Duodenal mucosa (tissue), 2 donors: ENCODE data around the gene CFAP20DC.
"Not testable (repeated sequence)": the region's sequence is repeated elsewhere in the genome, so short reads cannot be mapped to it uniquely, and the experiment has no call there.

Experiments used
- H3K27ac ChIP-seq: one replicate; pipeline ENCODE4 v1.7.0; 2013; ENCODE audit warnings: low read depth, low read length
- H3K27me3 ChIP-seq, 2 donors: one replicate each; pipeline ENCODE4 v1.7.0; 2013; ENCODE audit warnings: low read length in 2 of 2, control low read depth in 1 of 2; ENCODE audit not compliant: insufficient read depth in 2 of 2, control insufficient read depth in 1 of 2
- H3K36me3 ChIP-seq, 2 donors: one replicate each; pipeline ENCODE4 v1.7.0; 2013; ENCODE audit warnings: low read length in 2 of 2, control low read depth in 1 of 2; ENCODE audit not compliant: insufficient read depth in 2 of 2, control insufficient read depth in 1 of 2
- H3K4me1 ChIP-seq, 2 donors: one replicate each; pipeline ENCODE4 v1.7.0; 2013; ENCODE audit warnings: low read length in 2 of 2, control low read depth in 1 of 2; ENCODE audit not compliant: insufficient read depth in 2 of 2, control insufficient read depth in 1 of 2
- H3K4me3 ChIP-seq, 2 donors: one replicate each; pipeline ENCODE4 v1.7.0; 2013; ENCODE audit warnings: low read length in 2 of 2, low read depth in 1 of 2
- H3K9ac ChIP-seq, 2 donors: one replicate each; pipeline ENCODE4 v1.7.0; 2013; ENCODE audit warnings: low read length in 2 of 2, low read depth in 1 of 2
- H3K9me3 ChIP-seq, 2 donors: one replicate each; pipeline ENCODE4 v1.7.0; 2013; ENCODE audit warnings: low read length in 2 of 2, control low read depth in 1 of 2; ENCODE audit not compliant: control insufficient read depth in 1 of 2

The CFAP20DC gene

DNA sequence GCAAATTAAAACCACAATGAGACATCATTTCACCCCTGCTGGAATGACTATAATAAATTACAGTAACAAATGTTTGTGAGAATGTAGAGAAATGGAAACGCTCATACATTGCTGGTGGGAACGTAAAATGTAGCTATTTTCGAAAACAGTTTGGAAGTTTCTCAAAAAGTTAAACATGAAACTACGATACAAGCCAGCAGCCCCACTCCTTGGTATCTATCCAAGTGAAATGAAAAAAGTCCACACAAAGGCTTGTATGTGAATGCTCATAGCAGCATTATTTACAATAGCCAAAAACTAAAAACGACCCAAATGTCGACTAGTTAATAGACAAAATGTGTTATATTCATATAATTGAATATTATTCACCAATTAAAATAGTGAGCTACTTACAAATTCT is 22.9 kb upstream of the CFAP20DC start:
- Histone ChIP-seq H3K36me3 (no peaks in the 10 kb centered on the region), H3K9me3 (no peaks in the 10 kb centered on the region), H3K27ac (no peak overlapping the region), H3K4me3 (no peak overlapping the region), H3K9ac (no peak overlapping the region), H3K4me1 (no peaks in the 10 kb centered on the region), H3K27me3 (no peaks in the 10 kb centered on the region)

DNA sequence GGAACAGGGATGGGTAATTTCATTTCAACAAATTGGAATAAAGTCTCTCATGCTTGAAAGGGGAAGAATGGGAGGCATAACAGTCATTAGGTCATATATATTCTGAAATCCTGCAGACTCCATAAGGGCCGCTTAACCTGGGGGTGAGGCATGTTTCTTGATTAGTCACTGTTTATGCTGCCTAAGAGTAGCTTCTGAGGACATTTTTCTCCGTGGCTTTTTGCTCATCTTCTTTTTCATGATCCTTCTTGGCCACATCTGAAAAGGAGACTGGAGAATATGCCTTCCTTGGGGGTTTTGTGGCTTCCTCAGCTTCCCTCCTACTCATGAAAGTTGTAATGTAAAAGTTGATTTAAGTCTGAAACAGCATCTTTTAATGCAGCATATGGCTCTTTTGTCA is 20.0 kb upstream of the CFAP20DC start:
- H3K9ac ChIP-seq = no peak overlapping the region
- no peaks in the 10 kb centered on the region for H3K4me1 ChIP-seq
- H3K4me3 ChIP-seq = no peak overlapping the region
- H3K27me3 ChIP-seq = no peaks in the 10 kb centered on the region
- no peaks in the 10 kb centered on the region for H3K9me3 ChIP-seq
- H3K27ac ChIP-seq = no peak overlapping the region
- no peaks in the 10 kb centered on the region for H3K36me3 ChIP-seq

DNA sequence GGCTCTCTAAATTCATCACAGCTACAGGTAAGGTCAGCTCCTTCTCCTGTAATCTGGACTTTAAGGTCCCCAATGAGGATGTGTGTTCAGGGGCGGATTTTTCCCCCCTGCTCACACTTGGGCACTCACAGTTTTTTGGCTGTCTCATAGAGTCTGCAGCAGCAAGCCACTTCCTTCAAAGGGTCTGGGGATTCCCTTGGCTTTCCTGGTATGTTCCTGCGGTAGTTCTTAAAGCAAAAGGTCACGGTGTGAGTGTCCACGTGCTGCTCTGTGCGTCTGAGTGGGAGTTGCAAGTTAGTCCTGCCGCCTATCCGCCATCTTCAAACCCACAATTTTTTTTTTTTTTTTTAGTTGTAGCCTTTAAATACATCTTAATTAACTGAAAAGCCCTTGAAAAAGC is 15.4 kb upstream of the CFAP20DC start:
- no peak overlapping the region for H3K27ac ChIP-seq
- no peaks in the 10 kb centered on the region for H3K27me3 ChIP-seq
- no peaks in the 10 kb centered on the region for H3K36me3 ChIP-seq
- H3K9ac ChIP-seq = no peak overlapping the region
- no peaks in the 10 kb centered on the region for H3K9me3 ChIP-seq
- H3K4me1 ChIP-seq = no peaks in the 10 kb centered on the region
- no peak overlapping the region for H3K4me3 ChIP-seq

DNA sequence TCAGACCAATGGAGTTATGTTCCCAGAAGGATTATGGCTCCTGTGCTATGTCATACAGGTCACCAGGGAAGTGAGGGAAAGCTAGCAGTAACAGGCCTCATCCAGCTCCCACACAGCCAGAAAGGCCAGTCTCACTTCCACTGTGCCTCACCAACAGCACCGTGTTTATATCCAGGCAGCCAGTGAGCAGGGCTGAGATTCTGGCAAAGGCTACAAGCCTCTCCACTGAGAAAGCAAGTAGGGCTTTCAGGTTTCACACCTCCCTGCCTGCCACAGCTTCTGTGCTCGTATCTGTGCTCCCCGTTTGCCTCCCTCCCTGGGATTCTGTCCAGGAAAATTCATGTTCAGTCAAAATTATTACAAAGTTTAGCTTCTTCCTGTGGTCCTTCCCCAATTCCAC is 14.9 kb upstream of the CFAP20DC start:
- Histone ChIP-seq H3K36me3 (no peaks in the 10 kb centered on the region), H3K4me3 (no peak overlapping the region), H3K27me3 (no peaks in the 10 kb centered on the region), H3K27ac (no peak overlapping the region), H3K9me3 (no peaks in the 10 kb centered on the region), H3K4me1 (no peaks in the 10 kb centered on the region), H3K9ac (no peak overlapping the region)

DNA sequence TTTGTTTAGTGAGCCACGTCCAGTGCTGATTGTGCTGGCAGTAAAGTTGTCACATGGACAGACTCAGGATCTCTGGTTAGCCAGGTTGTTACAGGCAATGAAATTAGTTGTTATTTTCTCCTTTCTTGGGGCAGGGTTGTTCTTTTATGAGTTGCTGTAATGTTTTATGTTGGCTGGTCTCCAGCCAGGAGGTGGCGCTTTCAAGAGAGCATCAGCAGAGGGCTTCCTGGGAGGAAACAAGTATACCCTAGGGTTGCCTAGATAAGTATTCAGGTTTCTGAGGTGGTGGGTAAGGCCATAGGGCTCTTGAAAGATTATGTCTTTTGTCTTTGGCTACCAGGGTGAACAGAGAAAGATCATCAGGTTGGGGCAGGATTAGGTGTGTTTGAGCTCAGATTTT is 14.5 kb upstream of the CFAP20DC start:
- Histone ChIP-seq H3K36me3 (no peaks in the 10 kb centered on the region), H3K4me1 (no peaks in the 10 kb centered on the region), H3K9ac (no peak overlapping the region), H3K4me3 (no peak overlapping the region), H3K27me3 (no peaks in the 10 kb centered on the region), H3K27ac (no peak overlapping the region), H3K9me3 (no peaks in the 10 kb centered on the region)

DNA sequence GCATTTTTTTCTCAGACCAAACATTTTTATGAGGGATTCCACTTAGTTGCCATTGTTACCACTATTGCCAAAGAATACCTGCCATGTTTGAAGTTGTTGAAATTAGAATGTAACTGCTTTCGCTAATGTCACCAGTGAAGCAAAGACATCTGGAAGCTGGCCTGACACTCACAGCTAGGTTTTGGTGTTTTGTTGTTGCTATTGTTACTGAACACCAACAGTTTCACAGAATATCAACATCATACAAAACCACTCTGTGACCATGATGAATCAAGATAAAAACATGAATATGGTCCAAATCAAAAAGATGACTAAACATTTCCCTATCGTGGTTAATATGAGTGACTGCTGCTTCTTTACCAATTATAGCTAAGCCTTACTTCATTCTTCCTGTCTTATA is 6.9 kb upstream of the CFAP20DC start:
- Histone ChIP-seq H3K9ac (no peak overlapping the region), H3K36me3 (no peaks in the 10 kb centered on the region), H3K9me3 (no peaks in the 10 kb centered on the region), H3K27me3 (no peaks in the 10 kb centered on the region), H3K4me3 (no peak overlapping the region), H3K27ac (no peak overlapping the region), H3K4me1 (no peaks in the 10 kb centered on the region)

DNA sequence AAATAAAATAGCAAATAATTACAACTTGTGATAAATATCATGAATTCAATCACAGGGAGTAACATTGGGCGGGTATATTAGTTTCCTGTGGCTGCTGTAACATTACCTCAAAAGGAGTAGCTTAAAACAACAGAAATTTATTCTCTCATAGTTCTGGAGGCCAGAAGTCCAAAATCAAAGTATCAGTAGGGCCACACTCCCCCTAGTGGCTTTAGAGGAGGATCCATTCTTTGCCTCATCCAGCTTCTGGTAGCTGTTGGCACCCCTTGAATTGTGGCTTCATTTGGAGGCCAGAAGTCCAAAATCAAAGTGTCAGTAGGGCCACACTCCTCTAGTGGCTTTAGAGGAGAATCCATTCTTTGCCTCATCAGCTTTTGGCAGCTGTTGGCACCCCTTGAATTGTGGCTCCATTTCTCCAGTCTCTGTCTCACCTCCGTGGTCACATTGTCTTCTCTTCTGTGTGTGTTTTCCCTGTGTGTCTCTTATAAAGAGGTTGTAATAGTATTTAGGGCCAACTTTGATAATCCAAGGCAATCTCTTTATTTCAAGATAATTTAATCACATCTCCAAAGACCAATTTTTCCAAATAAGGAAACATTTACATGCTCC is 3.1 kb upstream of the CFAP20DC start:
- H3K27me3 ChIP-seq = no peaks in the 10 kb centered on the region
- H3K4me1 ChIP-seq = peaks cover 4 to 6% of the 10 kb centered on the region in 2 donors

DNA sequence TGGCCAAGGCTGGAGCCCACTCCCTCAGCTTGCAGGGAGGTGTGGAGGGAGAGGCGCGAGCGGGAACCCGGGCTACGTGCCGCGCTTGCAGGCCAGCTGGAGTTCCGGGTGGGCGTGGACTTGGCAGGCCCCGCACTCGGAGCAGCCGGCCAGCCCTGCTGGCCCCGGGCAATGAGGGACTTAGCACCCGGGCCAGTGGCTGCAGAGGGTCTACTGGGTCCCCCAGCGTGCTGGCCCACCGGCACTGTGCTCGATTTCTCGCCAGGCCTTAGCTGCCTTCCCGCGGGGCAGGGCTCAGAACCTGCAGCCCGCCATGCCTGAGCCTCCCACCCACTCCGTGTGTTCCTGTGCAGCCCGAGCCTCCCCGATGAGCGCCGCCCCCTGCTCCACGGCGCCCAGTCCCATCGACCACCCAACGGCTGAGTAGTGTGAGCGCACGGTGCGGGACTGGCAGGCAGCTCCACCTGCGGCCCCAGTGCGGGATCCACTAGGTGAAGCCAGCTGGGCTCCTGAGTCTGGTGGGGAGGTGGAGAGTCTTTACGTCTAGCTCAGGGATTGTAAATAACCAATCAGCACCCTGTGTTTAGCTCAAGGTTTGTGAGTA is 1.1 kb upstream of the CFAP20DC start:
- H3K9ac ChIP-seq, H3K4me3 ChIP-seq, H3K27ac ChIP-seq, H3K36me3 ChIP-seq, H3K27me3 ChIP-seq, H3K9me3 ChIP-seq, H3K4me1 ChIP-seq: not testable (repeated sequence)

More for the DNA sequence above, 3.1 kb upstream of the CFAP20DC start:
- no peaks in the 10 kb centered on the region for H3K36me3 ChIP-seq
- no peak overlapping the region for H3K4me3 ChIP-seq
- no peak overlapping the region for H3K27ac ChIP-seq
- no peaks in the 10 kb centered on the region for H3K9me3 ChIP-seq
- H3K9ac ChIP-seq = no peak overlapping the region

DNA sequence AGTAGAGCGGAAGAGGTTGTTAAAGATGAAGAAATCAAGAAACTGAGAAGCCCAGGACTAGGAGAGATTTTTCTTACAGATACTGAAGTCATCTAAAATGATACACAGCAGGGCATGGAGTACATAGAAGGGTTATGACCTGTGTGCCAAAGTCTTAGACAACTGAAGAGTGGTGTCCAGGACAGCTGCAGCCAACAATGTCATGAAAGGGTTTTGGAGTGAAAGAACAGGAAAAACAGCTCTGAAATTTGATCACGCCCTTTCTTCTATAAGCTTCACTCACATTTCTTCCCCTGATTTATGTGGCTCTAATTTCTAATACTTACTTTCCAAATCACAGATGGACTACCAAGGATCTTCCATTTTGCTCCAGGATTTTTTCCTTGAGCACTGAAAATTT is 3.0 kb downstream of the CFAP20DC start:
- no peak overlapping the region for H3K4me3 ChIP-seq
- H3K27ac ChIP-seq = no peak overlapping the region
- H3K9ac ChIP-seq = no peak overlapping the region
- H3K4me1 ChIP-seq = peaks cover 4 to 6% of the 10 kb centered on the region in 2 donors
- H3K36me3 ChIP-seq = no peaks in the 10 kb centered on the region
- no peaks in the 10 kb centered on the region for H3K9me3 ChIP-seq
- H3K27me3 ChIP-seq = no peaks in the 10 kb centered on the region

DNA sequence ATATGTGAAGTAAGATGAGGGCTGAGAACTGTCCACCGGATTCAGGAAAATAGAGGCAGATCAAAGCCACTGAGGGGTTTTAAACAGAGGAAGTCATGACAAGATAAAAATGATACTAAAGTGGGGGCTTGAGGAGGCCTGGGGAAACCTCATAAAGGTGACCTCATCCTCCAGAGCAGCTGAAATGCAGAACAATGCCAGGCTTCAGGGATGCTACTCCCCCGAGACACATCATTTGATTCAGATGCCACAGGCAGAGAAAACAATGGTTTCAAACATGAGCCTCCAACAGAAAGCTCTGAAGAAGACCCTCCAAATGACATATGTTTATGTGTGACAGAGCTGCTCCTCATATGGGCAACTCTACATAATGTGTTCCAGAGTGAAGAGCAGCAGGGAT is 6.4 kb downstream of the CFAP20DC start:
- Histone ChIP-seq H3K36me3 (no peaks in the 10 kb centered on the region), H3K27me3 (no peaks in the 10 kb centered on the region), H3K4me3 (no peak overlapping the region), H3K9me3 (no peaks in the 10 kb centered on the region), H3K4me1 (no peaks in the 10 kb centered on the region), H3K9ac (no peak overlapping the region), H3K27ac (no peak overlapping the region)
